ENCODE data around the gene EFCAB9. TPM values are rescaled to one million over a fixed set of nuclear protein-coding genes. Genes with fewer than 3 reads are reported as not detected.

EFCAB9 gene
- total and polyA plus RNA-seq, 2 of the 13 experiments (the other 11 are each of a cell fraction or from before 2014, with no cell fraction given), result not detected

DNA sequence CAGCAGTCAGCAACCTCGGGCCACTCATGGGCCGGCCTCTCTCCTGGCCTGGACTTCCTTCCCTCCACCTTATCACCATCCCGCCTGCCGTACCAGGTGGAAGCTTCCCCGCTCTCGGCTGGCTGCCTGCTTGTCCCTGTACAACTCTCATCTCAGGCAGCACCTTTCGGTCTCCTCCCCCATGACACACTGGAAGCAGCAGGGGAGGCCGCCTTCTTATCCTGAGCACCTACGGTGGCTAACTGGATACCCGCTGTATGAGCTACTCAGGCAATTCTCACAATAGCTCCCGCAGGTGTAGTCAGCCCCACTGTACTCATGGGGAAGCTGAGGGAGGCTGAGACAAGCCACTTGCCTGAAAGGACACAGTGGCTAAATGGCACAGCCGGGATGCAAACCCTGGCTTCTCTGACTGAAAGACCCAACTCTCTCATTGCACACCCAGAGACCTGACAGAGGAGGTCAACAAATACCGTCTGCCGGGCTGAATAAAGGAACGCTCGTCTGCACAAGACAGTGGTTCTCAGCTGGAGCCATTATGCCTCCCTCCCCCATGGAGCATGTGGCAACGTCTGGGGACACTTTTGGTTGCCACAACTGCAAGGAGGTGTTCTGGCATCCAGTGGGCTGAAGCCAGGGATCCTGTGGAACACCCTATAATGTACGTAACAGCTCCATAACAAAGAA, 15.5 kb upstream of the EFCAB9 start (continued):
- TF ChIP-seq, protein P1, sequence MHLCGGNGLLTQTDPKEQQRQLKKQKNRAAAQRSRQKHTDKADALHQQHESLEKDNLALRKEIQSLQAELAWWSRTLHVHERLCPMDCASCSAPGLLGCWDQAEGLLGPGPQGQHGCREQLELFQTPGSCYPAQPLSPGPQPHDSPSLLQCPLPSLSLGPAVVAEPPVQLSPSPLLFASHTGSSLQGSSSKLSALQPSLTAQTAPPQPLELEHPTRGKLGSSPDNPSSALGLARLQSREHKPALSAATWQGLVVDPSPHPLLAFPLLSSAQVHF (CRISPR knock-in tag; IDR thresholded peaks at IDR 0.05), result no peak
- TF ChIP-seq ISL2 (CRISPR knock-in tag; IDR thresholded peaks at IDR 0.05), result no peak
- no peak for TF ChIP-seq ASH2L (IDR thresholded peaks at IDR 0.05; ENCODE audit: insufficient read length, low read depth, low read length)
- no peak for TF ChIP-seq ZSCAN31 (CRISPR knock-in tag; IDR thresholded peaks at IDR 0.05; ENCODE audit: low read depth)
- no peak for TF ChIP-seq HNF1A (IDR thresholded peaks at IDR 0.05; ENCODE audit: low read depth)
- TF ChIP-seq HNF1A (CRISPR knock-in tag; IDR thresholded peaks at IDR 0.05; ENCODE audit: borderline replicate concordance), result no peak
- TF ChIP-seq, protein P2, sequence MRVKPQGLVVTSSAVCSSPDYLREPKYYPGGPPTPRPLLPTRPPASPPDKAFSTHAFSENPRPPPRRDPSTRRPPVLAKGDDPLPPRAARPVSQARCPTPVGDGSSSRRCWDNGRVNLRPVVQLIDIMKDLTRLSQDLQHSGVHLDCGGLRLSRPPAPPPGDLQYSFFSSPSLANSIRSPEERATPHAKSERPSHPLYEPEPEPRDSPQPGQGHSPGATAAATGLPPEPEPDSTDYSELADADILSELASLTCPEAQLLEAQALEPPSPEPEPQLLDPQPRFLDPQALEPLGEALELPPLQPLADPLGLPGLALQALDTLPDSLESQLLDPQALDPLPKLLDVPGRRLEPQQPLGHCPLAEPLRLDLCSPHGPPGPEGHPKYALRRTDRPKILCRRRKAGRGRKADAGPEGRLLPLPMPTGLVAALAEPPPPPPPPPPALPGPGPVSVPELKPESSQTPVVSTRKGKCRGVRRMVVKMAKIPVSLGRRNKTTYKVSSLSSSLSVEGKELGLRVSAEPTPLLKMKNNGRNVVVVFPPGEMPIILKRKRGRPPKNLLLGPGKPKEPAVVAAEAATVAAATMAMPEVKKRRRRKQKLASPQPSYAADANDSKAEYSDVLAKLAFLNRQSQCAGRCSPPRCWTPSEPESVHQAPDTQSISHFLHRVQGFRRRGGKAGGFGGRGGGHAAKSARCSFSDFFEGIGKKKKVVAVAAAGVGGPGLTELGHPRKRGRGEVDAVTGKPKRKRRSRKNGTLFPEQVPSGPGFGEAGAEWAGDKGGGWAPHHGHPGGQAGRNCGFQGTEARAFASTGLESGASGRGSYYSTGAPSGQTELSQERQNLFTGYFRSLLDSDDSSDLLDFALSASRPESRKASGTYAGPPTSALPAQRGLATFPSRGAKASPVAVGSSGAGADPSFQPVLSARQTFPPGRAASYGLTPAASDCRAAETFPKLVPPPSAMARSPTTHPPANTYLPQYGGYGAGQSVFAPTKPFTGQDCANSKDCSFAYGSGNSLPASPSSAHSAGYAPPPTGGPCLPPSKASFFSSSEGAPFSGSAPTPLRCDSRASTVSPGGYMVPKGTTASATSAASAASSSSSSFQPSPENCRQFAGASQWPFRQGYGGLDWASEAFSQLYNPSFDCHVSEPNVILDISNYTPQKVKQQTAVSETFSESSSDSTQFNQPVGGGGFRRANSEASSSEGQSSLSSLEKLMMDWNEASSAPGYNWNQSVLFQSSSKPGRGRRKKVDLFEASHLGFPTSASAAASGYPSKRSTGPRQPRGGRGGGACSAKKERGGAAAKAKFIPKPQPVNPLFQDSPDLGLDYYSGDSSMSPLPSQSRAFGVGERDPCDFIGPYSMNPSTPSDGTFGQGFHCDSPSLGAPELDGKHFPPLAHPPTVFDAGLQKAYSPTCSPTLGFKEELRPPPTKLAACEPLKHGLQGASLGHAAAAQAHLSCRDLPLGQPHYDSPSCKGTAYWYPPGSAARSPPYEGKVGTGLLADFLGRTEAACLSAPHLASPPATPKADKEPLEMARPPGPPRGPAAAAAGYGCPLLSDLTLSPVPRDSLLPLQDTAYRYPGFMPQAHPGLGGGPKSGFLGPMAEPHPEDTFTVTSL (CRISPR knock-in tag; IDR thresholded peaks at IDR 0.05; ENCODE audit: borderline replicate concordance), result no peak
- TF ChIP-seq ZSCAN9 (CRISPR knock-in tag; IDR thresholded peaks at IDR 0.05; ENCODE audit: borderline replicate concordance), result no peak
- TF ChIP-seq, protein P3, sequence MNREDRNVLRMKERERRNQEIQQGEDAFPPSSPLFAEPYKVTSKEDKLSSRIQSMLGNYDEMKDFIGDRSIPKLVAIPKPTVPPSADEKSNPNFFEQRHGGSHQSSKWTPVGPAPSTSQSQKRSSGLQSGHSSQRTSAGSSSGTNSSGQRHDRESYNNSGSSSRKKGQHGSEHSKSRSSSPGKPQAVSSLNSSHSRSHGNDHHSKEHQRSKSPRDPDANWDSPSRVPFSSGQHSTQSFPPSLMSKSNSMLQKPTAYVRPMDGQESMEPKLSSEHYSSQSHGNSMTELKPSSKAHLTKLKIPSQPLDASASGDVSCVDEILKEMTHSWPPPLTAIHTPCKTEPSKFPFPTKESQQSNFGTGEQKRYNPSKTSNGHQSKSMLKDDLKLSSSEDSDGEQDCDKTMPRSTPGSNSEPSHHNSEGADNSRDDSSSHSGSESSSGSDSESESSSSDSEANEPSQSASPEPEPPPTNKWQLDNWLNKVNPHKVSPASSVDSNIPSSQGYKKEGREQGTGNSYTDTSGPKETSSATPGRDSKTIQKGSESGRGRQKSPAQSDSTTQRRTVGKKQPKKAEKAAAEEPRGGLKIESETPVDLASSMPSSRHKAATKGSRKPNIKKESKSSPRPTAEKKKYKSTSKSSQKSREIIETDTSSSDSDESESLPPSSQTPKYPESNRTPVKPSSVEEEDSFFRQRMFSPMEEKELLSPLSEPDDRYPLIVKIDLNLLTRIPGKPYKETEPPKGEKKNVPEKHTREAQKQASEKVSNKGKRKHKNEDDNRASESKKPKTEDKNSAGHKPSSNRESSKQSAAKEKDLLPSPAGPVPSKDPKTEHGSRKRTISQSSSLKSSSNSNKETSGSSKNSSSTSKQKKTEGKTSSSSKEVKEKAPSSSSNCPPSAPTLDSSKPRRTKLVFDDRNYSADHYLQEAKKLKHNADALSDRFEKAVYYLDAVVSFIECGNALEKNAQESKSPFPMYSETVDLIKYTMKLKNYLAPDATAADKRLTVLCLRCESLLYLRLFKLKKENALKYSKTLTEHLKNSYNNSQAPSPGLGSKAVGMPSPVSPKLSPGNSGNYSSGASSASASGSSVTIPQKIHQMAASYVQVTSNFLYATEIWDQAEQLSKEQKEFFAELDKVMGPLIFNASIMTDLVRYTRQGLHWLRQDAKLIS (CRISPR knock-in tag; IDR thresholded peaks at IDR 0.05), result no peak
- no peak for TF ChIP-seq HOXA9 (CRISPR knock-in tag; IDR thresholded peaks at IDR 0.05; ENCODE audit: borderline replicate concordance)
